Suprapubic skin (tissue), 3 donors: Measurements from ENCODE around the gene CREB5.

Experiments used
- POLR2AphosphoS5 ChIP-seq, 3 donors: sonication (generic); formaldehyde crosslinking; IDR thresholded peaks; one replicate each; pipeline ENCODE4 v1.6.1; 2017; ENCODE audit warnings: antibody characterized with exemption in 3 of 3
- TF ChIP-seq, protein P1 (sequence below), 2 donors: fragments of 200-600 bp in 1 of 2; fragments of 450-650 bp in 1 of 2; sonication (generic) in 1 of 2; IDR thresholded peaks; one replicate each; pipeline ENCODE4 v1.5.1; 2016 to 2019; ENCODE audit warnings: antibody characterized with exemption in 2 of 2, mild to moderate bottlenecking in 1 of 2, moderate library complexity in 1 of 2

DNA sequence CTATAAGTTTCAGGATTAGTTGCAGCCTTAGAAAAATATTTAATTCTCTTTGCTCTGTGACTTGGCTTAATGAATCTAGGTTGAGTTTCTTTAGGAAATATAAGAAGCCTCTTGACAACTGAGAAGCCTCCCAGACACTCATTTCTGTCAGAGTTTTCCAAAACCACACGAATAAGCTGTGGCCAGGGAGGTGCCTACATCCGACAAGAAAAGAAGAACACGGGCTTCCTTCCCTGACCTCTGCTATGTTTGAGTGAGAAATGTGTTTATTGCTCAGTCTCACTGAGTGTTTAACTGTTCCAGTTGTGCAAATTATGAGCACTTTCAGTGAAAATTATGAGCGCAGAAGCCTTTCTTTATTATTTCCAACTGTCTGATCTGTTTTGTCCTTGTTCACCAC, 440.8 kb downstream of the CREB5 start:
- TF ChIP-seq, protein P1, sequence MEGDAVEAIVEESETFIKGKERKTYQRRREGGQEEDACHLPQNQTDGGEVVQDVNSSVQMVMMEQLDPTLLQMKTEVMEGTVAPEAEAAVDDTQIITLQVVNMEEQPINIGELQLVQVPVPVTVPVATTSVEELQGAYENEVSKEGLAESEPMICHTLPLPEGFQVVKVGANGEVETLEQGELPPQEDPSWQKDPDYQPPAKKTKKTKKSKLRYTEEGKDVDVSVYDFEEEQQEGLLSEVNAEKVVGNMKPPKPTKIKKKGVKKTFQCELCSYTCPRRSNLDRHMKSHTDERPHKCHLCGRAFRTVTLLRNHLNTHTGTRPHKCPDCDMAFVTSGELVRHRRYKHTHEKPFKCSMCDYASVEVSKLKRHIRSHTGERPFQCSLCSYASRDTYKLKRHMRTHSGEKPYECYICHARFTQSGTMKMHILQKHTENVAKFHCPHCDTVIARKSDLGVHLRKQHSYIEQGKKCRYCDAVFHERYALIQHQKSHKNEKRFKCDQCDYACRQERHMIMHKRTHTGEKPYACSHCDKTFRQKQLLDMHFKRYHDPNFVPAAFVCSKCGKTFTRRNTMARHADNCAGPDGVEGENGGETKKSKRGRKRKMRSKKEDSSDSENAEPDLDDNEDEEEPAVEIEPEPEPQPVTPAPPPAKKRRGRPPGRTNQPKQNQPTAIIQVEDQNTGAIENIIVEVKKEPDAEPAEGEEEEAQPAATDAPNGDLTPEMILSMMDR (IDR thresholded peaks at IDR 0.05): no peak
- TF ChIP-seq POLR2AphosphoS5 (IDR thresholded peaks at IDR 0.05): no peak
